ENCODE data around the gene OR13D1.
A peak's percentile ranks its signal among the peaks of the same experiment; 100 is the strongest.
"Not testable (repeated sequence)": the region's sequence is repeated elsewhere in the genome, so short reads cannot be mapped to it uniquely, and the experiment has no call there.

OR13D1 gene, protein sequence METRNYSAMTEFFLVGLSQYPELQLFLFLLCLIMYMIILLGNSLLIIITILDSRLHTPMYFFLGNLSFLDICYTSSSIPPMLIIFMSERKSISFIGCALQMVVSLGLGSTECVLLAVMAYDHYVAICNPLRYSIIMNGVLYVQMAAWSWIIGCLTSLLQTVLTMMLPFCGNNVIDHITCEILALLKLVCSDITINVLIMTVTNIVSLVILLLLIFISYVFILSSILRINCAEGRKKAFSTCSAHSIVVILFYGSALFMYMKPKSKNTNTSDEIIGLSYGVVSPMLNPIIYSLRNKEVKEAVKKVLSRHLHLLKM

DNA sequence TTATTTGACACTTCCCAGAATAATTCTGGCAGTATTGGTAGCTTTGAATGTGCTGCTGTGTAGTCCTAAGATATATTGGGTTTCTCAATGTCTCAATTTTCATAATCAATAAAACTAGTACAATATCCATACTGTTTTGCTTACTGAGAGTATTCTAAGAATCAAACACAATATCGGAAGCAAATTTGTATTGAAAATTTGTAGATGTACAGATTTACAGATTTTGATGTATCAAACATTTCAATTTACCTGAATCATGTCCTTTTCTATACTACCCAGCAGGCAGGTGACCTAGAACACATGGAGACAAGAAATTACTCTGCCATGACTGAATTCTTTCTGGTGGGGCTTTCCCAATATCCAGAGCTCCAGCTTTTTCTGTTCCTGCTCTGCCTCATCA, at the start of gene OR13D1:
Gene OR13D1 (plus strand): TSS at position 301 of the 400 bp plus-strand sequence. CDS start 0 bp downstream, at position 301.
- ChIA-PET CTCF (no interaction called here), POLR2A (no interaction called here)
- no peak for TF ChIP-seq BHLHE40 (IDR thresholded peaks at IDR 0.05; ENCODE audit: borderline replicate concordance)
- TF ChIP-seq FOXM1 (IDR thresholded peaks at IDR 0.05; ENCODE audit: borderline replicate concordance) = no peak
- no peak for TF ChIP-seq NFRKB (IDR thresholded peaks at IDR 0.05)
- no peak for TF ChIP-seq HDGF (IDR thresholded peaks at IDR 0.05; ENCODE audit: borderline replicate concordance)
- no peak for TF ChIP-seq SUZ12 (IDR thresholded peaks at IDR 0.05)
- no peak for TF ChIP-seq TARDBP (IDR thresholded peaks at IDR 0.05)
- TF ChIP-seq L3MBTL2 (conservative IDR thresholded peaks at IDR 0.05) = no peak
- TF ChIP-seq, protein P1, sequence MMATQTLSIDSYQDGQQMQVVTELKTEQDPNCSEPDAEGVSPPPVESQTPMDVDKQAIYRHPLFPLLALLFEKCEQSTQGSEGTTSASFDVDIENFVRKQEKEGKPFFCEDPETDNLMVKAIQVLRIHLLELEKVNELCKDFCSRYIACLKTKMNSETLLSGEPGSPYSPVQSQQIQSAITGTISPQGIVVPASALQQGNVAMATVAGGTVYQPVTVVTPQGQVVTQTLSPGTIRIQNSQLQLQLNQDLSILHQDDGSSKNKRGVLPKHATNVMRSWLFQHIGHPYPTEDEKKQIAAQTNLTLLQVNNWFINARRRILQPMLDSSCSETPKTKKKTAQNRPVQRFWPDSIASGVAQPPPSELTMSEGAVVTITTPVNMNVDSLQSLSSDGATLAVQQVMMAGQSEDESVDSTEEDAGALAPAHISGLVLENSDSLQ (IDR thresholded peaks at IDR 0.05) = no peak
- TF ChIP-seq ELF4 (IDR thresholded peaks at IDR 0.05) = no peak
- TF ChIP-seq SP1 (IDR thresholded peaks at IDR 0.05) = no peak
- no peak for TF ChIP-seq ZNF384 (IDR thresholded peaks at IDR 0.05)
- TF ChIP-seq FOXA1 (IDR thresholded peaks at IDR 0.05) = no peak
- TF ChIP-seq FOXK2 (IDR thresholded peaks at IDR 0.05) = no peak
- TF ChIP-seq ARNT (IDR thresholded peaks at IDR 0.05) = no peak
- TF ChIP-seq CTBP1 (IDR thresholded peaks at IDR 0.05; ENCODE audit: borderline replicate concordance) = no peak
- TF ChIP-seq LEF1 (IDR thresholded peaks at IDR 0.05; ENCODE audit: borderline replicate concordance) = no peak
- no peak for DNase-seq (ENCODE audit: extremely low spot score)

DNA sequence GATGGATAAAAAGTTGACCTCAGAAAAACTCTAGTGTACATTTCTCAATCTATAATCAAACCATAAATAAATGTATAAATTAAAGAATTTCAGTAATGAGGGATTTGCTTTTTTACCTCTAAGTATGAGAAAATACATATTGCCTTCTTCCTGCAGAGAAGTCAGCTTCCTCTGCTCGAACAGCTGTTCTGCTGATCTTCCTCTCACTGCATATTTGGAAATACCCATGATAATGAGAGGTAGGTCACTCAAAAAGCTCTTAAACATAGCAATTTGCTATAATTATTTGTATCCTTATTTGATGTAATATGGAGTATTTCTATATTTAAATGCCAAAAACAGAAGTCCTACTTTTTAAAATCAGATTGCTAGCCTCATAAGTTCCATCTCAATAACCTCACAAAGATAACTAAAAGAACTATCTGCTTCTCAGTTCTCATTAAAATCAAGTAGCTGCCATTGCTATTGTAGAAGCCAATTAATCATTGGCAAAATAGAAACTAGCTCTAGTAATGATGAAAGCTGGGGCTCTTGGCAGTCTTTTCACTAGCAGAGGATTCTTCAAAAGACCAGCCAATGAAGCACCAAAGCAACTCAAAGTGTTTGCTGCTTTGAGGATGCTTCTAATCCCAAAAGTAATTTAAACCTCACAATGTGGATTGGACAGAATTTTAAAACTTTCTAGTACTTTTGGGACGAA, 35.7 kb upstream of the OR13D1 start:
- no peak for TF ChIP-seq L3MBTL2 (conservative IDR thresholded peaks at IDR 0.05)
- no peak for TF ChIP-seq HDGF (IDR thresholded peaks at IDR 0.05; ENCODE audit: borderline replicate concordance)
- TF ChIP-seq BHLHE40 (IDR thresholded peaks at IDR 0.05; ENCODE audit: borderline replicate concordance) = no peak
- TF ChIP-seq ARNT (IDR thresholded peaks at IDR 0.05) = no peak
- no peak for TF ChIP-seq SUZ12 (IDR thresholded peaks at IDR 0.05)
- POLR2A ChIA-PET = no interaction called here
- no peak for DNase-seq (ENCODE audit: extremely low spot score)
- CTCF ChIA-PET = no interaction called here

DNA sequence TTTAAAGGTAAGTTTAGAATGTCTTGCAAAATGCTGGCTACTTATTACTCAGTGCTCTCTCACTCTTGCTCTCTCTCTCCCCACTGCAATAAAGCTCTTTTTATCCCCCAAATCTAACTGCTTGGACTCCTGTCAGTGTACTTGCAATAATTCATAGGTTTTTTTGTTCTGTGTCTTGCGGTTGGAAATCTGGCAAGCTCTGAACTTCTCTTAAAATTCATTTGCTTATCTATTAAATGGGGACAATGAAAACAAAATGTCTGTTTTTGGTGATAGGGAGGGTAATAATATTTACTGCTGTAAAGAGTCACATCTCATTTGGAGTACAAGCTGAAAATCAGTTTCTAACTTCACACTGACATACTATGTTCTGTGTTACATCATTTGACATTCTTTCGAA, 18.7 kb upstream of the OR13D1 start:
- POLR2A ChIA-PET = interaction anchor here (0.6 kb wide), 1 partner anchor 581 kb away, joined by 5 read pairs; no protein-coding TSS in a partner anchor
- TF ChIP-seq SUZ12 (IDR thresholded peaks at IDR 0.05) (no peak), FOXA1 (IDR thresholded peaks at IDR 0.05) (no peak), FOXM1 (IDR thresholded peaks at IDR 0.05; ENCODE audit: borderline replicate concordance) (no peak)
- CTCF ChIA-PET = no interaction called here
- no peak for DNase-seq (ENCODE audit: extremely low spot score)

DNA sequence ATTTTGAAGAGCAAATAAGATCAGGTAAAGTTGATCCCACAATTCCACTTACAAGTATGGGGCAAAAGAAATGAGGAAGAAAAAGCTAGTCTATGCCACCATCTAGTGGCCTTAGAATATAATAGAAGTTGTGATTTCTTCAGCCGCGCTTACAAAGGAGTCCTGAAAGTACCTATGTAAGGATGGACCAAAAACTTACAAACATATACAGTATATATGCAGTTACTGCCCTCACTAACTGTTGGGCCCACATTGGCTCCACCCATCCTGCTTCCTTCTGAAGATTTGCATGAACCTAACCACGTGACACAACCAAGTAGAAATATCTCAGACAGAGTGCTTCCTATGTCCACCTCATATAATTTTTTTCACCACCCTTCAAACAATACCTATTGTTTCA, 11.7 kb upstream of the OR13D1 start:
- ChIA-PET CTCF (no interaction called here), POLR2A (no interaction called here)
- peak; percentile 20 for DNase-seq (ENCODE audit: extremely low spot score)
- TF ChIP-seq SP1 (IDR thresholded peaks at IDR 0.05) (no peak), FOXM1 (IDR thresholded peaks at IDR 0.05; ENCODE audit: borderline replicate concordance) (no peak), HDGF (IDR thresholded peaks at IDR 0.05; ENCODE audit: borderline replicate concordance) (no peak), ARNT (IDR thresholded peaks at IDR 0.05) (no peak), TARDBP (IDR thresholded peaks at IDR 0.05) (no peak), NFRKB (IDR thresholded peaks at IDR 0.05) (no peak), CTBP1 (IDR thresholded peaks at IDR 0.05; ENCODE audit: borderline replicate concordance) (no peak), L3MBTL2 (conservative IDR thresholded peaks at IDR 0.05) (no peak), ZNF384 (IDR thresholded peaks at IDR 0.05) (no peak), SUZ12 (IDR thresholded peaks at IDR 0.05) (no peak), ELF4 (IDR thresholded peaks at IDR 0.05) (no peak), FOXK2 (IDR thresholded peaks at IDR 0.05) (no peak), FOXA1 (IDR thresholded peaks at IDR 0.05) (no peak), LEF1 (IDR thresholded peaks at IDR 0.05; ENCODE audit: borderline replicate concordance) (no peak), BHLHE40 (IDR thresholded peaks at IDR 0.05; ENCODE audit: borderline replicate concordance) (no peak)
- TF ChIP-seq, protein P1 (IDR thresholded peaks at IDR 0.05) = no peak

DNA sequence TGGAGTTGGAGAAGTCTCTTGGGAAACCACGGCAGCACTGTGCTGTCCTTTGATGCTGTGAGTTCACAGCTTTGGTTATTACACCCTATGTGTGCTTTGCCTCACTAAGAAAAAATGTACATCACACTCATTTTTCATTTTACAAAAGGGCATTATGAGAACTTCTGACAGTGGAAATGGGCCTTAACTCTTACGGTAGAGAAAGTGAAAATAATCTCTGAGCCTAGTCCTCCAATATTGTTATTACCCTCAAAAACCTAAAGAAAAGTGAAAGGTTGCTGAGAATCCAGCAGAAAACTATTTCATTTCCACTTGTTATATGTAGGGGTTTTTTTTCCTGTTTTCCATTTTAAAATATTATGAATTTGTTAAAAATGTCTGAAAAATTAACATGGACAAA, 8.2 kb upstream of the OR13D1 start:
- TF ChIP-seq FOXA1 (IDR thresholded peaks at IDR 0.05) = no peak
- TF ChIP-seq SUZ12 (IDR thresholded peaks at IDR 0.05) = no peak
- no peak for TF ChIP-seq FOXM1 (IDR thresholded peaks at IDR 0.05; ENCODE audit: borderline replicate concordance)
- no peak for TF ChIP-seq TARDBP (IDR thresholded peaks at IDR 0.05)
- TF ChIP-seq ZNF384 (IDR thresholded peaks at IDR 0.05) = no peak
- no peak for TF ChIP-seq BHLHE40 (IDR thresholded peaks at IDR 0.05; ENCODE audit: borderline replicate concordance)
- CTCF ChIA-PET = no interaction called here
- DNase-seq (ENCODE audit: extremely low spot score) = no peak
- POLR2A ChIA-PET = no interaction called here

DNA sequence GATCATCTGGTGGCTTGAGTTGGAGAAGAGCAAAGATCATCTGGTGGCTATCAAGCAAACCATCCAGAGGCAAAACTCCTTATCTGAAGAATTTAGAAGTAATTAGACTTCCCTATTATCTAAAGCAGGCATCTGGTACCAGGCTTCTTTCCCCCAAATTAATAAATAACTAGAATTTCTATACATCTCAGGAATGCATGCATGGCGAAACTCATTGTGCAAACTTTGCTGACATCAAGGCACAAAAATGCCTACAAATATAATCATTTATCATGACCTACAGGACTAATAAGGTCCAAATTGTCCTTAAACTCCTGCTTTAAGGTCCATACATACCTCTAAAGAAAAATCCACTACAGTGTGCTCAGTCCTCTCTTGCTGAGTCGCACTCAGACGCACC, 6.0 kb downstream of the OR13D1 start:
- ChIA-PET POLR2A (no interaction called here), CTCF (no interaction called here)
- TF ChIP-seq ELF4 (IDR thresholded peaks at IDR 0.05) (no peak), FOXA1 (IDR thresholded peaks at IDR 0.05) (no peak), HDGF (IDR thresholded peaks at IDR 0.05; ENCODE audit: borderline replicate concordance) (no peak), CTBP1 (IDR thresholded peaks at IDR 0.05; ENCODE audit: borderline replicate concordance) (no peak), SUZ12 (IDR thresholded peaks at IDR 0.05) (no peak), ARNT (IDR thresholded peaks at IDR 0.05) (no peak), FOXK2 (IDR thresholded peaks at IDR 0.05) (no peak), LEF1 (IDR thresholded peaks at IDR 0.05; ENCODE audit: borderline replicate concordance) (no peak), ZNF384 (IDR thresholded peaks at IDR 0.05) (no peak), TARDBP (IDR thresholded peaks at IDR 0.05) (no peak)
- TF ChIP-seq, protein P1 (IDR thresholded peaks at IDR 0.05) = no peak
- no peak for DNase-seq (ENCODE audit: extremely low spot score)

DNA sequence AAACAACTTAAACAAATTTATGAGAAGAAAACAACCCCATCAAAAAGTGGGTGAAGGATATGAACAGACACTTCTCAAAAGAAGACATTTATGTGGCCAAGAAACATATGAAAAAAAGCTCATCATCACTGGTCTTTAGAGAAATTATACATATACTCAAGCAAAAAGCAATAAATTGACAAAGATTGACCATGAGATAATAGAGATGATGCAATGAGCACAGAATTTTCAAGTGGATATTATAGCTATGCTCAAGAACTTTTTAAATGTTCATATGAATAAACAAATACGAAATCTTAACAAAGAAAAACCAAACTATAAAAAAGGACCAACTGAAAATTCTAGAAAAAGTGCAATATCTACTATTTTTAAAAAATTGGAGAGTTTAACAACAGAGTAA, 14.4 kb downstream of the OR13D1 start:
- CTCF ChIA-PET; POLR2A ChIA-PET; DNase-seq (ENCODE audit: extremely low spot score): not testable (repeated sequence)

Data from HEK293T (cell line).